Neuronal stem cell (in vitro differentiated cells): ENCODE measurements around the gene ZNF827.

Experiments used
- DNase-seq: peaks from one replicate; pipeline ENCODE4 v3.0.0-alpha.2; 2013; ENCODE audit warnings: low spot score
- H2AFZ ChIP-seq: one replicate; pipeline ENCODE4 v1.6.1; 2013; ENCODE audit warnings: mild to moderate bottlenecking, low read length, inconsistent platforms
- H2AK5ac ChIP-seq: 2 replicates; pipeline ENCODE4 v1.6.1; 2013; ENCODE audit warnings: low read depth, mild to moderate bottlenecking, inconsistent platforms, low read length, moderate library complexity, mixed read lengths
- H2BK120ac ChIP-seq: 2 replicates; pipeline ENCODE4 v1.6.1; 2013; ENCODE audit warnings: low read depth, mild to moderate bottlenecking, inconsistent platforms, low read length, moderate library complexity, mixed read lengths
- H2BK12ac ChIP-seq: one replicate; pipeline ENCODE4 v1.6.1; 2013; ENCODE audit warnings: low read length, inconsistent platforms
- H2BK15ac ChIP-seq: 2 replicates; pipeline ENCODE4 v1.6.1; 2013; ENCODE audit warnings: mild to moderate bottlenecking, low read length, inconsistent platforms, mixed read lengths
- H2BK5ac ChIP-seq: one replicate; pipeline ENCODE4 v1.6.1; 2013; ENCODE audit warnings: inconsistent platforms, mild to moderate bottlenecking, low read length, moderate library complexity
- H3K14ac ChIP-seq: one replicate; pipeline ENCODE4 v1.6.1; 2013; ENCODE audit warnings: low read length, inconsistent platforms
- H3K18ac ChIP-seq: 2 replicates; pipeline ENCODE4 v1.6.1; 2013; ENCODE audit warnings: low read length, inconsistent platforms
- H3K23ac ChIP-seq: 2 replicates; pipeline ENCODE4 v1.6.1; 2013; ENCODE audit warnings: low read depth, mild to moderate bottlenecking, mixed read lengths, low read length, inconsistent platforms; ENCODE audit not compliant: poor library complexity
- H3K27ac ChIP-seq: replicated peaks from 3 replicates; pipeline ENCODE4 v1.5.1; 2013; ENCODE audit warnings: low read length, inconsistent platforms
- H3K27me3 ChIP-seq, 3 experiments: 2 replicates each; pipeline ENCODE4 v1.6.1; 2013; ENCODE audit warnings: low read length in 3 of 3, mild to moderate bottlenecking in 2 of 3, inconsistent platforms in 1 of 3, low read depth in 1 of 3, mixed read lengths in 1 of 3, moderate library complexity in 1 of 3; ENCODE audit not compliant: control insufficient read depth in 3 of 3, insufficient read depth in 3 of 3
- H3K36me3 ChIP-seq, 2 donors: replicated peaks in 1 of 2; 2 replicates each; pipeline ENCODE4 v1.6.1; 2013; ENCODE audit warnings: low read length in 2 of 2; ENCODE audit not compliant: control insufficient read depth in 2 of 2, insufficient read depth in 2 of 2
- H3K4ac ChIP-seq: 2 replicates; pipeline ENCODE4 v1.6.1; 2013; ENCODE audit warnings: inconsistent platforms, mild to moderate bottlenecking, low read length, moderate library complexity
- H3K4me1 ChIP-seq, 2 donors: 1 replicate in 1 of 2; 2 replicates in 1 of 2; pipeline ENCODE4 v1.6.1; 2013; ENCODE audit warnings: low read length in 2 of 2, low read depth in 1 of 2; ENCODE audit not compliant: control insufficient read depth in 2 of 2, insufficient read depth in 1 of 2
- H3K4me2 ChIP-seq: one replicate; pipeline ENCODE4 v1.6.1; 2013; ENCODE audit warnings: mild to moderate bottlenecking, low read length, inconsistent platforms; ENCODE audit not compliant: insufficient read depth, poor library complexity, severe bottlenecking
- H3K4me3 ChIP-seq, 2 donors: 2 replicates each; pipeline ENCODE4 v1.5.1; 2013; ENCODE audit warnings: low read length in 2 of 2, mild to moderate bottlenecking in 2 of 2, inconsistent platforms in 1 of 2, moderate library complexity in 1 of 2
- H3K79me1 ChIP-seq: one replicate; pipeline ENCODE4 v1.6.1; 2013; ENCODE audit warnings: low read depth, mild to moderate bottlenecking, inconsistent platforms, low read length, moderate library complexity
- H3K9ac ChIP-seq: one replicate; pipeline ENCODE4 v1.6.1; 2013; ENCODE audit warnings: mild to moderate bottlenecking, low read depth, low read length, inconsistent platforms; ENCODE audit not compliant: poor library complexity
- H3K9me3 ChIP-seq, 2 donors: replicated peaks in 1 of 2; 2 replicates each; pipeline versions ENCODE3 to v1.6.1; 2013; ENCODE audit warnings: low read length in 2 of 2, mild to moderate bottlenecking in 2 of 2, inconsistent platforms in 1 of 2, low read depth in 1 of 2, mixed read lengths in 1 of 2, moderate library complexity in 1 of 2; ENCODE audit not compliant: control insufficient read depth in 2 of 2, insufficient read depth in 1 of 2
- H4K8ac ChIP-seq: one replicate; pipeline ENCODE4 v1.6.1; 2013; ENCODE audit warnings: low read depth, mild to moderate bottlenecking, inconsistent platforms, low read length, moderate library complexity
- H4K91ac ChIP-seq: one replicate; pipeline ENCODE4 v1.6.1; 2013; ENCODE audit warnings: low read length, low read depth, mild to moderate bottlenecking, inconsistent platforms; ENCODE audit not compliant: poor library complexity
- WGBS, 2 donors: extraction: QIAGEN DNeasy Blood & Tissue Kit; methylation state at CpG; one replicate each; pipeline ENCODE4 v1.1.7; 2013; ENCODE audit warnings: missing lambda C conversion rate in 2 of 2, mixed read lengths in 1 of 2; ENCODE audit not compliant: insufficient read length in 2 of 2, insufficient replicate concordance in 1 of 2; ENCODE audit errors: extremely low coverage in 2 of 2; 5-methylcytosine and 5-hydroxymethylcytosine counted together

The ZNF827 gene

GRCh38 chr4:145795521-145795920 is 143.1 kb downstream of the ZNF827 start:
- no peak overlapping the region for H3K18ac ChIP-seq
- no peak overlapping the region for H2AFZ ChIP-seq
- H2BK120ac ChIP-seq: no peak overlapping the region
- peaks cover 0 to 49% of the 10 kb centered on the region in 2 donors for H3K36me3 ChIP-seq
- H2BK5ac ChIP-seq: no peak overlapping the region
- H3K4me3 ChIP-seq: no peak overlapping the region
- no peak overlapping the region for H4K8ac ChIP-seq
- H3K27me3 ChIP-seq: no peaks in the 10 kb centered on the region
- no peaks in the 10 kb centered on the region for H3K79me1 ChIP-seq
- no peak overlapping the region for H2BK12ac ChIP-seq
- no peak overlapping the region for H2AK5ac ChIP-seq
- H4K91ac ChIP-seq: no peak overlapping the region
- H3K27ac ChIP-seq: no peak overlapping the region
- no peak overlapping the region for H3K4ac ChIP-seq
- no peaks in the 10 kb centered on the region for H3K4me1 ChIP-seq
- no peak overlapping the region for H2BK15ac ChIP-seq
- H3K9me3 ChIP-seq: peaks cover 0 to 12% of the 10 kb centered on the region in 2 donors
- no peak overlapping the region for H3K23ac ChIP-seq
- H3K4me2 ChIP-seq: no peak overlapping the region
- no CpG with 5 or more reads among the region's 4 CpGs for WGBS, 2 donors
- no peak overlapping the region for H3K14ac ChIP-seq
- DNase-seq: no peak
- no peak overlapping the region for H3K9ac ChIP-seq

DNA sequence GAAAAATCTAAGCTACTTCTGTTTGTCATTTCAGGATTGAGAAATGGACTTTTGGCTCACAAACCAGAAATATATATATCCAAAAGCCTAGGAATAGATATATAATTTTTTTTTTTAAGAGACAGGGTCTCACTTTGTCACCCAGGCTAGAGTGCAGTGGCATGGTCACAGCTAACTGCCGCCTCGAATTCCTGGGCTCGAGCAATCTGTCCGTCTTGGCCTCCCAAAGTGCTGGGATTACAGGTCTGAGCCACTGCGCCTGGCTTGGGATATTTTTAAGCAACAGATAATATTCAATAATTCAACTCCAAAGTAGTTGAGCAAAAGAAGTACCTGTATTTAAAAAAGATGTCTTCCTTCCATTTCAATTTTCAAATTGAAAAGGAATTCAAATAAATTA is 146.2 kb downstream of the ZNF827 start:
- Histone ChIP-seq H4K91ac (no peak overlapping the region), H3K36me3 (peaks cover 0 to 34% of the 10 kb centered on the region in 2 donors), H3K9ac (no peak overlapping the region), H3K4me2 (no peak overlapping the region), H2BK120ac (no peak overlapping the region), H3K4me1 (no peaks in the 10 kb centered on the region), H3K27me3 (no peaks in the 10 kb centered on the region), H3K23ac (no peak overlapping the region), H3K79me1 (no peaks in the 10 kb centered on the region), H4K8ac (no peak overlapping the region), H3K27ac (no peak overlapping the region), H3K4ac (no peak overlapping the region), H2AFZ (no peak overlapping the region), H2AK5ac (no peak overlapping the region), H2BK5ac (no peak overlapping the region), H3K14ac (no peak overlapping the region), H3K18ac (no peak overlapping the region), H3K4me3 (no peak overlapping the region), H3K9me3 (peaks cover 0 to 12% of the 10 kb centered on the region in 2 donors), H2BK15ac (no peak overlapping the region), H2BK12ac (no peak overlapping the region)
- WGBS, 2 donors: no CpG with 5 or more reads among the region's 5 CpGs
- DNase-seq: no peak

- no peak overlapping the region for H3K18ac ChIP-seq
- WGBS, 2 donors: no CpG with 5 or more reads among the region's 2 CpGs
- no peak overlapping the region for H3K4ac ChIP-seq
- H3K27ac ChIP-seq: no peak overlapping the region
- no peak for DNase-seq
- H4K8ac ChIP-seq: no peak overlapping the region
- H3K9me3 ChIP-seq: peaks cover 0 to 12% of the 10 kb centered on the region in 2 donors
- peaks cover 0 to 33% of the 10 kb centered on the region in 2 donors for H3K36me3 ChIP-seq
- H3K4me2 ChIP-seq: no peak overlapping the region
- no peak overlapping the region for H2BK12ac ChIP-seq
- H3K23ac ChIP-seq: no peak overlapping the region
- no peak overlapping the region for H3K4me3 ChIP-seq
- no peak overlapping the region for H3K14ac ChIP-seq
- H4K91ac ChIP-seq: no peak overlapping the region
- H2BK5ac ChIP-seq: no peak overlapping the region
- no peaks in the 10 kb centered on the region for H3K79me1 ChIP-seq
- no peaks in the 10 kb centered on the region for H3K27me3 ChIP-seq
- no peak overlapping the region for H3K9ac ChIP-seq
- H2BK120ac ChIP-seq: no peak overlapping the region
- H2BK15ac ChIP-seq: no peak overlapping the region
- H2AK5ac ChIP-seq: no peak overlapping the region
- no peak overlapping the region for H2AFZ ChIP-seq
- no peaks in the 10 kb centered on the region for H3K4me1 ChIP-seq
Observed at GRCh38 chr4:145791988-145792387, 146.6 kb downstream of the ZNF827 start.

GRCh38 chr4:145788755-145789154 is 149.9 kb downstream of the ZNF827 start:
- Histone ChIP-seq H3K79me1 (no peaks in the 10 kb centered on the region), H4K91ac (no peak overlapping the region), H2BK5ac (no peak overlapping the region), H4K8ac (no peak overlapping the region), H3K9me3 (peaks cover 2 to 20% of the 10 kb centered on the region in 2 donors), H2BK15ac (no peak overlapping the region), H3K9ac (no peak overlapping the region), H3K18ac (no peak overlapping the region), H2AFZ (no peak overlapping the region), H3K27ac (no peak overlapping the region), H3K27me3 (no peaks in the 10 kb centered on the region), H3K4me1 (no peaks in the 10 kb centered on the region), H3K23ac (no peak overlapping the region), H2BK120ac (no peak overlapping the region), H2AK5ac (no peak overlapping the region), H2BK12ac (no peak overlapping the region), H3K4ac (no peak overlapping the region), H3K4me2 (no peak overlapping the region), H3K14ac (no peak overlapping the region), H3K36me3 (peaks cover 0 to 22% of the 10 kb centered on the region in 2 donors), H3K4me3 (no peak overlapping the region)
- no CpG with 5 or more reads among the region's 2 CpGs for WGBS, 2 donors
- DNase-seq: no peak
